ENCODE measurements around the gene RAB23. TPM values are rescaled to one million over a fixed set of nuclear protein-coding genes. Genes with fewer than 3 reads are reported as not detected.

RAB23 gene
- polyA plus RNA-seq, 1 donor from 2014 or later, result 11.7 TPM

GRCh38 chr6:57137350-57137749, 84.8 kb downstream of the RAB23 start:
- H3K27ac ChIP-seq (ENCODE audit: low read length), result no peak overlapping the region
- H3K36me3 ChIP-seq (ENCODE audit: insufficient read depth, low read length), result peaks cover 10% of the 10 kb centered on the region
- no peaks in the 10 kb centered on the region for H3K9me2 ChIP-seq (ENCODE audit: insufficient read depth, low read length)
- no peak for TF ChIP-seq SMC3 (conservative IDR thresholded peaks at IDR 0.05; ENCODE audit: poor library complexity)
- TF ChIP-seq EZH2 (IDR thresholded peaks at IDR 0.05; ENCODE audit: borderline replicate concordance, insufficient read depth, low read length, poor library complexity, severe bottlenecking), result no peak
- no peak for TF ChIP-seq POLR2AphosphoS5 (IDR thresholded peaks at IDR 0.05)
- no peak for TF ChIP-seq MXI1 (conservative IDR thresholded peaks at IDR 0.05; ENCODE audit: poor library complexity, severe bottlenecking)
- H3K4me3 ChIP-seq (ENCODE audit: low read length), result no peak overlapping the region
- H3K9ac ChIP-seq (ENCODE audit: low read length), result no peak overlapping the region
- no peaks in the 10 kb centered on the region for H3K27me3 ChIP-seq (ENCODE audit: insufficient read depth, low read depth, low read length)
- no peak overlapping the region for H3K4me2 ChIP-seq (ENCODE audit: low read length)
- H3K9me3 ChIP-seq (ENCODE audit: low read length), result no peaks in the 10 kb centered on the region
- no peaks in the 10 kb centered on the region for H3F3A ChIP-seq (ENCODE audit: insufficient read depth, low read length, poor library complexity, severe bottlenecking)
- no peaks in the 10 kb centered on the region for H3K79me2 ChIP-seq (replicated peaks; ENCODE audit: insufficient read depth, low read length)
- no peak overlapping the region for H2AFZ ChIP-seq (ENCODE audit: low read depth, low read length)
- H4K20me1 ChIP-seq (ENCODE audit: insufficient read depth), result no peaks in the 10 kb centered on the region

Other genes with a start within 250 kb of the RAB23 start
- gene KIAA1586, start 175.6 kb downstream of the RAB23 start, polyA plus RNA-seq, result 27.1 and 34.4 TPM in 2 replicates
- gene ZNF451, start 132.1 kb downstream of the RAB23 start, polyA plus RNA-seq, result 48.7 and 60.2 TPM in 2 replicates
- 3.2 and 3.3 TPM in 2 replicates for gene BAG2, start 50.0 kb downstream of the RAB23 start, polyA plus RNA-seq
- 10.0 and 12.5 TPM in 2 replicates for gene PRIM2, start 95.3 kb upstream of the RAB23 start, polyA plus RNA-seq